Heart left ventricle (tissue), 13 donors: ENCODE data around the gene LTN1.

ENCODE experiments used
- POLR2A ChIP-seq, 2 donors: fragments of 450-650 bp; IDR thresholded peaks; one replicate each; pipeline ENCODE4 v1.6.1; 2017; ENCODE audit warnings: antibody characterized with exemption in 2 of 2, mild to moderate bottlenecking in 2 of 2, moderate library complexity in 2 of 2
- TF ChIP-seq, protein P1 (sequence below), 12 donors: fragments of 200-600 bp; sonication (generic) in 4 of 12; IDR thresholded peaks; one replicate each; pipeline versions ENCODE4 v1.5.0 to v1.8.0; 2018 to 2022; ENCODE audit warnings: antibody characterized with exemption in 12 of 12, mild to moderate bottlenecking in 5 of 12
- donor health status: ischemic (EF 13 %, LVEDD 7.1; RV severe dilation, severe dysfunction).
- donor health status: DM: no; HTN: yes; CAD: no.
- donor health status: DM: no; HTN: no; CAD: no.
- donor health status: ischemic (EF 25% LVEDD 6.9; RV normal size, moderate dysfunction).
- donor health status: ischemic (EF 25% LVEDD 5.7; RV mildly dilated, moderate dysfunction).
- donor health status: ischemic (EF 35%, LVEDD 5.7; RV mildly dilated, moderate dysfunction).
- donor health status: nonischemic (EF 11% LVEDD 7.7; RV severe dilation, severe dysfunction).
- donor health status: DM: yes; HTN: yes; CAD: no.
- donor health status: PGD.
- donor health status: ischemic (EF 29% LVEDD 5.4; RV normal size, mild dysfunction).
- donor health status: nonischemic (EF 23%, LVEDD 6.1; RV moderate dilation, normal function).

DNA sequence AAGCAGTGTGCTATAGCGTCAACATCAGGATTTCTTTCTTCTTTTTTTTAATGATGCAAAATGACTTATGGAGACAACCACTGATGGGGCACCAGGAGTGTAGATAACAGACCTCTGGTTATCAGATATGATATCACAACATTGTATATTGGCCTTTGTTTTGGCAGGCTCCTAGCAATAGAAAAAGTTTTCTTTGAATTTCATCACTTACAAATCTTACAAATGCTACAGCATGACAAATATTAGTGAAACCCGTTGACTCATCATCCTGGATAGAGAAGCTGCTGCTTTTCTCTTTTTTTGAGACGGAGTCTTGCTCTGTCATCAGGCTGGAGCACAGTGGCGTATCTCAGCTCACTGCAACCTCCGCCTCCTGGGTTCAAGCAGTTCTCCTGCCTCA, 92.9 kb downstream of the LTN1 start:
- TF ChIP-seq, protein P1, sequence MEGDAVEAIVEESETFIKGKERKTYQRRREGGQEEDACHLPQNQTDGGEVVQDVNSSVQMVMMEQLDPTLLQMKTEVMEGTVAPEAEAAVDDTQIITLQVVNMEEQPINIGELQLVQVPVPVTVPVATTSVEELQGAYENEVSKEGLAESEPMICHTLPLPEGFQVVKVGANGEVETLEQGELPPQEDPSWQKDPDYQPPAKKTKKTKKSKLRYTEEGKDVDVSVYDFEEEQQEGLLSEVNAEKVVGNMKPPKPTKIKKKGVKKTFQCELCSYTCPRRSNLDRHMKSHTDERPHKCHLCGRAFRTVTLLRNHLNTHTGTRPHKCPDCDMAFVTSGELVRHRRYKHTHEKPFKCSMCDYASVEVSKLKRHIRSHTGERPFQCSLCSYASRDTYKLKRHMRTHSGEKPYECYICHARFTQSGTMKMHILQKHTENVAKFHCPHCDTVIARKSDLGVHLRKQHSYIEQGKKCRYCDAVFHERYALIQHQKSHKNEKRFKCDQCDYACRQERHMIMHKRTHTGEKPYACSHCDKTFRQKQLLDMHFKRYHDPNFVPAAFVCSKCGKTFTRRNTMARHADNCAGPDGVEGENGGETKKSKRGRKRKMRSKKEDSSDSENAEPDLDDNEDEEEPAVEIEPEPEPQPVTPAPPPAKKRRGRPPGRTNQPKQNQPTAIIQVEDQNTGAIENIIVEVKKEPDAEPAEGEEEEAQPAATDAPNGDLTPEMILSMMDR (IDR thresholded peaks at IDR 0.05): no peak
- no peak for TF ChIP-seq POLR2A (IDR thresholded peaks at IDR 0.05)
